HG03039 (cell line): ENCODE results near the gene UMAD1.

Source experiments
- ATAC-seq: cut with Tn5 transposase; IDR thresholded peaks from one replicate; pipeline ENCODE4 v1.9.1; 2021; ENCODE audit warnings: mild to moderate bottlenecking, moderate library complexity; ENCODE audit not compliant: unreplicated experiment

Gene UMAD1

GRCh38 chr7:7869651-7870050 lies 229.1 kb downstream of the UMAD1 start:
- ATAC-seq = no peak

- no peak for ATAC-seq
Observed at GRCh38 chr7:7870555-7870954, 230.0 kb downstream of the UMAD1 start.

GRCh38 chr7:7876419-7876818 lies 235.9 kb downstream of the UMAD1 start:
- ATAC-seq = no peak

GRCh38 chr7:7881581-7881980 lies 241.0 kb downstream of the UMAD1 start:
- ATAC-seq = no peak

DNA sequence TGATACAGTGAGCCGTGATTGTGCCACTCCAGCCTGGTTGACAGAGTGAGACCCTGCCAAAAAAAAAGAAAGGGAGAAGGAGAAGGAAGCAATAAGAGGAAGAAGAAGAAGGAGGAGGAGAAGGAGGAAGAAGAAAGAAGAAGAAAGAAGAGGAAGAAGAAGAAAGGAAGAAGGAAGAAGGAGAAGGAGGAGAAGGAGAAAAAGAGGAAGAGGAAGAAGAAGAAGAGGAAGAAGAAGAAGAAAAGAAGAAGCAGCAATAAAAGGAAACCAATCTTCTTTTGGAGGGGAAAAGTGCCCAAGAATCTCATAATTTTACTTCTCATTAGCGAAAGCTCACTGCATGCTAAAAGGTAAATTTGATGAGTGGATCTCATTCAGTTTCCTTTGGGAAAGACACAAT lies 242.3 kb downstream of the UMAD1 start:
- no peak for ATAC-seq

DNA sequence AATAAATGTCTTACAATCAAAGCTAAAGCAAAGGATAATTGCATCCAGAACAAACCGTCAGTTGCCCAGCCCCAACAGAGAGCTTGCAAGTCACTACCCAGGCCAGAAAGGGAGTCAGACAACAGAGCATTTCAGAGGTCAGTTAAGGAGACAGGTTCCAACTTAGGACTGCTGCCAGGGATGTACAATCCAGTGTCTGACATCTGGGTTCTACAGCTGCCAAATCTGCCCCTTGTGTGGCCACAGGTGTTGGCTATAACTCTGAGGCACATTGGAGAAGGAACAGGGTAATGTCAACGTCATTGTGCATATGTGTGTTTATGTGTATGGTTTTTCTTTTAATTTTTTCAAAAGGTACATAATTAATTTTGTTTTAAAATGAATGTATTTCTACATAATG lies 242.8 kb downstream of the UMAD1 start:
- ATAC-seq = no peak

DNA sequence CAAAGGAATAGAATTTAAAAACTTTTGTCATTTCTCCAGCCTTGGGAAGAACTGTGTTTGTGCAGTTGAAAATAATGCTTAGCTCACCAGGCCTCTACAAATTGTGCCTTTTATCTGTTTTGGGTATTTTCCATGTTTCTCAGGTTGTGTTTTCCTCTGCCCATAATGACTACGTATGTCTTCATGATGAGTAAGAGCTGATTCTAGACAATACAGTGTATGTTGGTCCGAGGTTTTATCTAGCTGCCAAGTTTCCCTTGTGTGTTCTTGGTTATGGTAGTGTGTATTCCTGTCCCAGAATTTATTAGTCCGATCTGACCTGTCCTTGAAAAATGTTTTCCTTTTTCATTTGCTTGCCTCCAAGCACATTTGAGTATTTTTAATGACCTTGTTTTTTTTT lies 244.3 kb downstream of the UMAD1 start:
- ATAC-seq = no peak

DNA sequence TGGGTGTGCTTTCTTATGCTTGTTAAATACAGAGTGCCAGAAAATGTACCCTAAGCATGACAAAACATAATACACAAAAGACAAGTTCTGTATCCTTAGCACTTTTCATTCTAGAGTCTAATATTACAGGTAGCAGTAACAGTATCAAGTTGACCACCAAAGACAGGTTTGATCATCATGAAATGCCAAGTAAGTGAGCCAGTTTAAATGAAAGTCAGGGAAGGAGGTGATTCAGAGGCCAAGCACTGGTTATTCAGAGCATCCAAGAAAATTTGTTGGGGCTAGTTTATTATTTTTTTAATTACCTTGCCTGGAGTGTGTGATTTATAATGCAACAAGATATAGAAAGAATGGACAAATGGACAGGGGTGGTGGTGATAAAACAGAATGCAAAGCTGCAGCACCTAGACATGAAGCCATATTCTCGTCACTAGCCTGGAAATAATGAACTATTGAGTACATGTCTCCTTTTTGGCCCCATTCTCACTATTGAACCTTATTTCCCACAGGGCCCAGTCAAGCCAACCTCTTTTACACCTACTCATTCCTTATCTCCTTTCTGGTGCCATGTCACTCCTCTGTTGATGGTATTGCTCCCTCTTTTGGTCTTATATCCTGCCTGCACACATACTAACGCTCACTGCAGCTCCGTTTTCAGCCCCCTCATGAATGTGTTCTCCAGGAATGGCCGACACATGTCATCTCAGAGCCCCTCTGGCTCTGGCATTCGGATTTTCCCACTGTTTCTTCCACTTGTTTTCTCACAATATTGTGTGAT lies 249.4 kb downstream of the UMAD1 start:
- ATAC-seq = no peak

DNA sequence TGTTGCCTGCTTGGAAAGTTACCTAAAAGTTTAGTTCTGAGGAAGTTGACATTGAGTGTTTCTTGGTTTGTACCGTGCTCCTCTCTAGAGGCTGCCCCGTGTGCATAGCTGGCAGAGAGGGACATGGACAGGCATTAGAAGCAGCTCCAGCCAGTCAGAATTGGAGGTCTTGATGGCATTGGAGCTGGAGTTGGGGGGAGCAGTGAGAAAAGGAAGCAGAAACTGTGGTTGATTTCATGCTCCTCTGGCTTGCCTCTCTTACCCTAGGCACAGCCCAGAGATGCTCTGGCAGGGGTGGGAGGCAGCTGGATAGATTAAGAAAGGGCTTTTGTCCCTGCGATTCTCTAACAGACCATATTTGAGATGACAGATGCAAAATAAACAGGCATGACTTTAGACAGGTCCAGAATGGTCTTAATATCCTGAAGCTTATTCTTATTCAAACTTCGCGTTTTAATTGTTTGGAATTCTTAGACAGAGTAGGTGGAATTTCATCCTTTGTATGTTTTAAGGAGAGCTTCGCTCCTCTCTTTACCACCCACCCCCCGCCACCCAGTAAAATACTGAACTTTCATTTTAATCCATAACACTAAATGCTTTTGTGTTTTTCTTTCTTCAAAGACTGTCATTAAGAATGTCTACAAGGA lies 254.6 kb downstream of the UMAD1 start:
- ATAC-seq = no peak

GRCh38 chr7:7895754-7896153 lies 255.2 kb downstream of the UMAD1 start:
- ATAC-seq = no peak

GRCh38 chr7:7897509-7897908 lies 257.0 kb downstream of the UMAD1 start:
- ATAC-seq = no peak

DNA sequence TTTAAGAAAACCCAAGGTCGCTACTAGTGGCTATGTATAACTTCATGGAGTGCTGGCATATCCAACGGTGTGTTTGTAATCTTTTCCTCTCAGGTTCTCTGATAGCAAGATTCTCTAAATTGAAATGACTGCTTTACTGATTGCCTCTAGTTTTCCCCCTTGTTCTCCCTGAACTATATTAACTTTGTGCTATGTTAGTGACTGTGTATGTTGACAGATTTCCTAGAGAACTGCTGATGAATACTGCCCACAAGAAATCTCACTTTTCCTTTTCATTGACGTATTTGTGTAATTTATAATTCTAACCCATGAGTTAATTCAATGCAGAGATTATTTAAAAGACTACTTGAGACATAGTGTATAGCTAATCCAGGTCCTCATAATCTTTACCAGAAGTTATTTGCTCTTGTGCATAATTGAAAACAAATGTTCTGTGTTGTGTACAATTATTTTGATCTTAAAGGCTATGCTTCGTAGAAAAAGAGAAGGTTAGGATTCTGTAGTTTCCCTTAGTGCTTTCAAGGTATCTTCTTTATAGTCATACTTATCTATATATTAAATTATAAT lies 257.5 kb downstream of the UMAD1 start:
- ATAC-seq = no peak

DNA sequence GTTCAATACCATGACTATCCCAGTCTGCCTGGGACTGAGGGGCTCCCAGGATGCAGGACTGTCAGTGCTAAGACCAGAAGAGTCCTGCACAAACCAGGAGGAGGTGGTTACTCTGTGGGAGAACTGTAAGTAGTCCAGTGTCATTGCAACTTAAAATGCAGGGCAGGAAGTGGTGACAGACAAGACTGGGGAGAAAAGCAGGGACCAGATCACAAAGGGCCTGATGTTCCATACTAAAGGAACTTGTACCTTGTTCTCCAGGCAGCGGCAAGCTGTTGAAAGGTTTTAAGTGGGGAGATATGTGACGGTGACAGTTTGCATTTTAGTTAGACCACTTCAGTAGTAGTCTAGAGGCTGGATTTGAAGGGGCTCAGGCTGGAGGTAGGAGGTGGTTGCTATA lies 262.3 kb downstream of the UMAD1 start:
- ATAC-seq = no peak

DNA sequence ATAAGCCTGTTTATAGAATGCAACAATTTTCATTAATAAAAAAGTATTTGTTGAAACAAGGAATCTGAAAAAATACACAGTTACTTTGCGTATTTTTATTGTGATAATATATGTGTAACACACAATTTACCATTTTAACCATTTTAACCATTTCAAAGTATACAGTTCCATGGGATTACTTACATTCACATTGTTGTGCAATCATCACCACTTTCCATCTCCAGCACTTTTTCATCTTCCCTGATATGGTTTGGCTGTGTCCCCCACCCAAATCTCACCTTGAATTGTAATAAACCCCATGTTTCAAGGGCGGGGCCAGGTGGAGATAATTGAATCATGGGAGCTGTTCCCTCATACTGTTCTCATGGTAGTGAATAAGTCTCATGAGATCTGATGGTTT lies 266.8 kb downstream of the UMAD1 start:
- ATAC-seq = no peak

DNA sequence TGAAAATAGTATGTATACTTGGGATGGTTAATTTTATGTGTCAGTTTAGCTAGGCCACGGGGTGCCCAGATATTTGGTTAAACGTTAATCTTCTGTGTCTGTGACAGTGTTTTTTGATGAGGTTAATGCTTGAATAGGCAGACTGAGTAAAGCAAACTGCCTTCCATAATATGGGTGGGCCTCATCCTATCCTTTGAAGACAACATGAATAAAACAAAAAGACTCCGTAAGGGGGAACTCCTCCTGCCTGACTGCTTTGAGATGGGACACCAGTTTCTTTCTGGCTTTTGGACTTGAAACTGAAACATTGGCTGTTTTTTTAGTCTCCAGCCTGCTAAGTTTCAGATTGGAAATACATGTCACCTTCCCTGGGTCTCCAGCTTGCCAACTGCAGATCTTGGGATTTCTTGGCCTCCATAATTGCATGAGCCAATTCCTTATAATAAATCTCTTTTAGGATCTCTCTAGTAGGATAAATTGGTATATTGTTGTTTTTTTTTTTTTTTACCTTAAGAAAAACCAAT lies 268.1 kb downstream of the UMAD1 start:
- no peak for ATAC-seq

GRCh38 chr7:7909376-7909775 lies 268.8 kb downstream of the UMAD1 start:
- ATAC-seq = no peak

- no peak for ATAC-seq
Observed at GRCh38 chr7:7911369-7912123, 271.0 kb downstream of the UMAD1 start.

DNA sequence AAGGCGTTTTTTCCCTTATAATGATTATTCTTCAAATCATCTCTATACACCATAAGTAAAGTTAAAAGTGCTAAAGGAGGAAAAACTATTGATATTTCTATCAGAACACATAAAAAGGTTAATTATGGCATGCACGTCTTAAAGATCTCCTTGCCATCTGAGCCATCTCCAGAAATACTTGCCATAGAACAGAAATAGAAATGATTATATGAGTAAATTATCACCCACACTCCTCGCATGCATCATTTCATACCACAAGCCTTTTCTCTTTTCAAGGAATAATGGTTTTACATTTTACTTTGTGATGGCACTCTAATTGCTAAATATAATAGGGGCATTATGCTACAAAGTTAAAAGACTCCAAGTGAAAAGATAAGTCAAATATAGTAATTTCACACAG lies 272.4 kb downstream of the UMAD1 start:
- no peak for ATAC-seq

DNA sequence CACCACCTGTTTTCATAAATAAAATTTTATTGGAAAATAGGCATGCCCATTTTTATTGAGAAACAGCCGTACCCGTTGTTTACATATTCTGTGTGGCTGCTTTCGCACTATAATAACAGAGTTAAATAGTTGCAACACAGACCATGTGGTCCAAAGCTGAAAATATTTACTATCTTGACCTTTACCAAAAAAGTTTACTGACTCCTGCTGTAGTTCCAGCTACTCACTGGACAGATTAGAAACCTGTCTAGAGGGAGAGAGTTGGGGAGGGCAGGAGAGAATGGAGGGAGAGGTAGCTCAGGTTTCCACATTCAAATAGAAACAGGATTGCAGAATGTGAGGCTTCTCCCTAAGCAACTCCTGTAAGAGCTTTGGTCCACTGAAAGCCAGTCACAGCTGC lies 273.0 kb downstream of the UMAD1 start:
- ATAC-seq = no peak

DNA sequence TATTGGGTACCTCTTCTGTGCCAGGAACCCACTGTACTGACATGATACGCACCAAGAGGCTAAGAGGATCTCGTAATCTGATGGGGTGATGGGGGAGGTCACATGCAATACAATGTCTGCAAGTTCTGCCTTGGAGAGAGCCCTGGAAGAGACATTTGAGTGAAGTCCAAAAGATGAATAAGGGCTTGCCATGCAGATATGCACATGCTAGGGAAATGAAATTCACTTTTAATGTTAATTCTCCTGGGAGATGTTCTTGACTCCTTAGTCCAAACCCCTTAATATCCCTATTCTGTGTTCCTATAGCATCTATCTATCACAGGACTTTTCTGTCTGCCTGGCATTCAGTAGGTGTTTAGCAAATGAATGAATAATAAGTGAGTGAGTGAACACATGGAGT lies 274.0 kb downstream of the UMAD1 start:
- ATAC-seq = no peak

DNA sequence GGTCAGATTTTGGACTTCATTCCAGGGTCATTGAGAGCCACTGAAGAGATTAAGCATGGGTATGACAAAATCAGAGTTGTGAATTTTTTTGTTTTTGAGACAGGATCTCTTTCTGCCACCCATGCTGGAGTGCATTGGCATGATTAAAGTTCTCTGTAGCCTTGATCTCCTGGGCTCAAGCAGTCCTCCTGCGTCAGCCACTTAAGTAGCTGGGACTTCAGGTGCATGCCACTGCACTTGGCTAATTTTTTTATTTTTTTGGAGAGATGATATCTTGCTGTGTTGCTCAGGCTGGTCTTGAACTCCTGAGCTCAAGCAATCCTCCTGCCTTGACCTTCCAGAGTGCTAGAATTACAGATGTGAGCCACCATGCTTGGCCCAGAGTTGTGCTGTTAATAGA lies 275.5 kb downstream of the UMAD1 start:
- no peak for ATAC-seq
